ENCODE measurements around the gene KATNA1. TPM values are rescaled to one million over a fixed set of nuclear protein-coding genes. Genes with fewer than 3 reads are reported as not detected.

KATNA1 gene
- total and polyA plus RNA-seq, 2 experiments from 2014 or later: 17.2 to 18.4 TPM

DNA sequence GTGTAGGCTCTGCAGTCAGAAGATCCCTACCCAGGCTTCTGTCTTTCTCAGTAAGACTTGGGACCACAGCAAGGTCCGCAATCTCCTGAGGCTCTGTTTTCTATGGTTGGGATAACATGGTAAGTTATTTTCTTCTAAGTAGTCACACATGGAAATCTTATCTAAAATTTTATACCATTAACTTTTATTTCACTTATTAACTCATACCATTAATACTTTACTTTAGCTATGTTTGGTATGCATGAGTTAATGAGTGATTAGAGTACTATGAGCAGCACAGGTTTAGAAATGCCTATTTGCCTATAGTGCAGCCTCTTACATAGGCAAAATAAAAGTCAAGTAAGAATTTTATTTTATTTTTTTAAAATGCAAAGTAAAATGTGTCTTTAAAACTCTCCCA is 55.1 kb downstream of the KATNA1 start:
- TF ChIP-seq EZH2phosphoT487 (IDR thresholded peaks at IDR 0.05; ENCODE audit: low read depth, severe bottlenecking, unreplicated experiment) (no peak), EZH2 (IDR thresholded peaks at IDR 0.05; ENCODE audit: borderline replicate concordance) (no peak)
- TF ChIP-seq, protein P1, sequence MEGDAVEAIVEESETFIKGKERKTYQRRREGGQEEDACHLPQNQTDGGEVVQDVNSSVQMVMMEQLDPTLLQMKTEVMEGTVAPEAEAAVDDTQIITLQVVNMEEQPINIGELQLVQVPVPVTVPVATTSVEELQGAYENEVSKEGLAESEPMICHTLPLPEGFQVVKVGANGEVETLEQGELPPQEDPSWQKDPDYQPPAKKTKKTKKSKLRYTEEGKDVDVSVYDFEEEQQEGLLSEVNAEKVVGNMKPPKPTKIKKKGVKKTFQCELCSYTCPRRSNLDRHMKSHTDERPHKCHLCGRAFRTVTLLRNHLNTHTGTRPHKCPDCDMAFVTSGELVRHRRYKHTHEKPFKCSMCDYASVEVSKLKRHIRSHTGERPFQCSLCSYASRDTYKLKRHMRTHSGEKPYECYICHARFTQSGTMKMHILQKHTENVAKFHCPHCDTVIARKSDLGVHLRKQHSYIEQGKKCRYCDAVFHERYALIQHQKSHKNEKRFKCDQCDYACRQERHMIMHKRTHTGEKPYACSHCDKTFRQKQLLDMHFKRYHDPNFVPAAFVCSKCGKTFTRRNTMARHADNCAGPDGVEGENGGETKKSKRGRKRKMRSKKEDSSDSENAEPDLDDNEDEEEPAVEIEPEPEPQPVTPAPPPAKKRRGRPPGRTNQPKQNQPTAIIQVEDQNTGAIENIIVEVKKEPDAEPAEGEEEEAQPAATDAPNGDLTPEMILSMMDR (IDR thresholded peaks at IDR 0.05; ENCODE audit: poor library complexity): no peak
- no peaks in the 10 kb centered on the region for H4K20me1 ChIP-seq (ENCODE audit: insufficient read depth, poor library complexity, severe bottlenecking)
- H3K4me3 ChIP-seq: no peak overlapping the region
- H3K9me3 ChIP-seq (ENCODE audit: low read depth): no peaks in the 10 kb centered on the region
- no peaks in the 10 kb centered on the region for H3K9me2 ChIP-seq (replicated peaks; ENCODE audit: insufficient read depth)
- no peak overlapping the region for H3K27ac ChIP-seq
- H3K4me2 ChIP-seq: no peak overlapping the region
- H3K36me3 ChIP-seq (replicated peaks; ENCODE audit: insufficient read depth, low read depth): no peaks in the 10 kb centered on the region
- no peaks in the 10 kb centered on the region for H3K4me1 ChIP-seq (ENCODE audit: insufficient read depth)
- H3K27me3 ChIP-seq: no peaks in the 10 kb centered on the region
- no peak overlapping the region for H2AFZ ChIP-seq
- H3K79me2 ChIP-seq: no peaks in the 10 kb centered on the region
- WGBS (ENCODE audit: low lambda C conversion rate, missing lambda C conversion rate): 97% methylated on average over 1 of the region's 1 CpG
- DNase-seq (ENCODE audit: low spot score): no peak

DNA sequence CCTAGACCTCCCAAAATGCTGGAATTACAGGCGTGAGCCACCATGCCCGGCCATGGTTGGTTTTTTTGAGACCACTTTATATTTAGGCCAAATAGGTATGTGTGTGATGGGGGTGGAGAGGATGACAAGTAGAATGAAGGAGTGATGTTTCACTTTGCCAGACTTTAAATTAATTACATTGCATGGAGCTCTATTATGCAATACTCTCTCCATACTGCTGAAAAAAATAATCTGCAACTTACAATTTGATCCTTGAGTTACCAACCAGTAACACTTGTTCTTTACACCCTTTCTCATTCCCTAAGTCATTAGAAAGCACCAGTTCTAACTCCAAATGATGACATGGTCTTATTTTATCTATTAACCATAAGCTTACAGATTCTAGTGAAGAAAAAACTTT is 55.5 kb downstream of the KATNA1 start:
- Histone ChIP-seq H2AFZ (no peak overlapping the region), H4K20me1 (ENCODE audit: insufficient read depth, poor library complexity, severe bottlenecking) (no peaks in the 10 kb centered on the region), H3K4me3 (no peak overlapping the region), H3K4me2 (no peak overlapping the region), H3K36me3 (replicated peaks; ENCODE audit: insufficient read depth, low read depth) (no peaks in the 10 kb centered on the region), H3K9me3 (ENCODE audit: low read depth) (no peaks in the 10 kb centered on the region), H3K4me1 (ENCODE audit: insufficient read depth) (no peaks in the 10 kb centered on the region), H3K9me2 (replicated peaks; ENCODE audit: insufficient read depth) (no peaks in the 10 kb centered on the region), H3K27ac (no peak overlapping the region), H3K27me3 (no peaks in the 10 kb centered on the region), H3K79me2 (no peaks in the 10 kb centered on the region)
- WGBS (ENCODE audit: low lambda C conversion rate, missing lambda C conversion rate): 95% methylated on average over 2 of the region's 2 CpGs
- TF ChIP-seq, protein P1 (IDR thresholded peaks at IDR 0.05; ENCODE audit: poor library complexity): no peak
- TF ChIP-seq EZH2phosphoT487 (IDR thresholded peaks at IDR 0.05; ENCODE audit: low read depth, severe bottlenecking, unreplicated experiment): no peak
- DNase-seq (ENCODE audit: low spot score): no peak

DNA sequence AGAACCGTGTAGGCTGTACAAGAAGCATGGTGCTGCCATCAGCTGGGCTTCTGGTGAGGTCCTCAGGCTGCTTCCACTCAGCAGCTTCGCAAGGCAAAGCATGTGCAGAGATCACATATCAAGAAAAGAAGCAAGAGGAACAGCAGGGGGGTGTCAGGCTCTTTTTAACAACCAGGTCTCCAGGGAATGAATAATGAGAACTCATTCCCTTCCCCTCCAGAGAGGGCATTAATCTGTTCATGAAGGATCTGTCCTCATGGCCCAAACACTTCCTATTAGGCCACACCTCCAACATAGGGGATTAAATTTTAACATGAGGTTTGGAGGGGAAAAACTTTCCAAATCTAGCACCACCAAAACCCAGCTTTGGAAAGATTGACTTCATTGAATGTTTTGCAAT is 62.4 kb downstream of the KATNA1 start:
- no peak overlapping the region for H2AFZ ChIP-seq
- no peak for DNase-seq (ENCODE audit: low spot score)
- H3K79me2 ChIP-seq: no peaks in the 10 kb centered on the region
- H3K4me1 ChIP-seq (ENCODE audit: insufficient read depth): no peaks in the 10 kb centered on the region
- no peaks in the 10 kb centered on the region for H3K9me2 ChIP-seq (replicated peaks; ENCODE audit: insufficient read depth)
- no peaks in the 10 kb centered on the region for H4K20me1 ChIP-seq (ENCODE audit: insufficient read depth, poor library complexity, severe bottlenecking)
- H3K4me2 ChIP-seq: no peak overlapping the region
- H3K9me3 ChIP-seq (ENCODE audit: low read depth): no peaks in the 10 kb centered on the region
- H3K27ac ChIP-seq: no peak overlapping the region
- H3K4me3 ChIP-seq: no peak overlapping the region
- 96% methylated on average over 2 of the region's 2 CpGs for WGBS (ENCODE audit: low lambda C conversion rate, missing lambda C conversion rate)
- no peak for TF ChIP-seq EZH2 (IDR thresholded peaks at IDR 0.05; ENCODE audit: borderline replicate concordance)
- TF ChIP-seq, protein P1 (IDR thresholded peaks at IDR 0.05; ENCODE audit: poor library complexity): no peak
- TF ChIP-seq EZH2phosphoT487 (IDR thresholded peaks at IDR 0.05; ENCODE audit: low read depth, severe bottlenecking, unreplicated experiment): no peak
- no peaks in the 10 kb centered on the region for H3K27me3 ChIP-seq
- H3K36me3 ChIP-seq (replicated peaks; ENCODE audit: insufficient read depth, low read depth): no peaks in the 10 kb centered on the region

DNA sequence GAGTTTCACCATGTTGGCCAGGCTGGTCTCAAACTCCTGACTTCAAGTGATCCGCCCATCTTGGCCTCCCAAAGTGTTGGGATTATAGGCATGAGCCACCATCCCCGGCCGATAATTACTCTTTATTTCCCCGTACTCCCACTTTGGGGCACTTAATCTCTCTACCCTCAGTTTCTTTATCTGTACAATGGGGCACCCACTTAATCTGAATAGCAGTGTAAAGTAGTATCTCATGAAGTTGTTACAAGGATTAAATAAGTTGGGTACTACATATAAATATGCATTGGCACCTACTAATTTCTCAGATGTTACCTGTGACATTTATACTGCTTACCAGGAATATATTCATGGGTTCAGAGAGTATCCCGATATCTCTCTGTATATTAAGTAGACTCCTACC is 67.2 kb downstream of the KATNA1 start:
- H3K27ac ChIP-seq: no peak overlapping the region
- 95% methylated on average over 5 of the region's 5 CpGs for WGBS (ENCODE audit: low lambda C conversion rate, missing lambda C conversion rate)
- H3K36me3 ChIP-seq (replicated peaks; ENCODE audit: insufficient read depth, low read depth): no peaks in the 10 kb centered on the region
- H2AFZ ChIP-seq: no peak overlapping the region
- TF ChIP-seq EZH2phosphoT487 (IDR thresholded peaks at IDR 0.05; ENCODE audit: low read depth, severe bottlenecking, unreplicated experiment) (no peak), EZH2 (IDR thresholded peaks at IDR 0.05; ENCODE audit: borderline replicate concordance) (no peak)
- TF ChIP-seq, protein P1 (IDR thresholded peaks at IDR 0.05; ENCODE audit: poor library complexity): no peak
- H3K79me2 ChIP-seq: no peaks in the 10 kb centered on the region
- H3K27me3 ChIP-seq: no peaks in the 10 kb centered on the region
- H4K20me1 ChIP-seq (ENCODE audit: insufficient read depth, poor library complexity, severe bottlenecking): no peaks in the 10 kb centered on the region
- DNase-seq (ENCODE audit: low spot score): no peak
- no peaks in the 10 kb centered on the region for H3K9me3 ChIP-seq (ENCODE audit: low read depth)
- H3K4me3 ChIP-seq: no peak overlapping the region
- H3K9me2 ChIP-seq (replicated peaks; ENCODE audit: insufficient read depth): no peaks in the 10 kb centered on the region
- no peaks in the 10 kb centered on the region for H3K4me1 ChIP-seq (ENCODE audit: insufficient read depth)
- H3K4me2 ChIP-seq: no peak overlapping the region
